ENCODE results near the gene TULP4.

The TULP4 gene

GRCh38 chr6:158304254-158304653, 8.0 kb upstream of the TULP4 start:
- in situ Hi-C loops (cut with MboI; ENCODE audit: low sequenced_read_pairs, unreplicated experiment), result no loop called here
- no peak for TF ChIP-seq CTCF (IDR thresholded peaks at IDR 0.05; ENCODE audit: borderline replicate concordance, control extremely low read depth, extremely low read depth, insufficient read depth, missing control alignments)
- DNase-seq (ENCODE audit: low spot score), result no peak

GRCh38 chr6:158309814-158310213, 2.5 kb upstream of the TULP4 start:
- in situ Hi-C loops (cut with MboI; ENCODE audit: low sequenced_read_pairs, unreplicated experiment), result no loop called here
- DNase-seq (ENCODE audit: low spot score), result no peak
- TF ChIP-seq CTCF (IDR thresholded peaks at IDR 0.05; ENCODE audit: borderline replicate concordance, control extremely low read depth, extremely low read depth, insufficient read depth, missing control alignments), result no peak

- no peak for TF ChIP-seq CTCF (IDR thresholded peaks at IDR 0.05; ENCODE audit: borderline replicate concordance, control extremely low read depth, extremely low read depth, insufficient read depth, missing control alignments)
- in situ Hi-C loops (cut with MboI; ENCODE audit: low sequenced_read_pairs, unreplicated experiment), result no loop called here
- DNase-seq (ENCODE audit: low spot score), result no peak
Measured at GRCh38 chr6:158311193-158311592, 1.1 kb upstream of the TULP4 start.

GRCh38 chr6:158311626-158312025, 639 bp upstream of the TULP4 start:
- no peak for DNase-seq (ENCODE audit: low spot score)
- no peak for TF ChIP-seq CTCF (IDR thresholded peaks at IDR 0.05; ENCODE audit: borderline replicate concordance, control extremely low read depth, extremely low read depth, insufficient read depth, missing control alignments)
- in situ Hi-C loops (cut with MboI; ENCODE audit: low sequenced_read_pairs, unreplicated experiment), result no loop called here

GRCh38 chr6:158312672-158313397, 570 bp downstream of the TULP4 start:
- no peak for TF ChIP-seq CTCF (IDR thresholded peaks at IDR 0.05; ENCODE audit: borderline replicate concordance, control extremely low read depth, extremely low read depth, insufficient read depth, missing control alignments)
- no peak for DNase-seq (ENCODE audit: low spot score)
- in situ Hi-C loops (cut with MboI; ENCODE audit: low sequenced_read_pairs, unreplicated experiment), result no loop called here

- no peak for DNase-seq (ENCODE audit: low spot score)
- in situ Hi-C loops (cut with MboI; ENCODE audit: low sequenced_read_pairs, unreplicated experiment), result no loop called here
- TF ChIP-seq CTCF (IDR thresholded peaks at IDR 0.05; ENCODE audit: borderline replicate concordance, control extremely low read depth, extremely low read depth, insufficient read depth, missing control alignments), result no peak
Measured at GRCh38 chr6:158313989-158314388, 1.7 kb downstream of the TULP4 start.

Data from GM13976 (cell line).